Body of pancreas (tissue), 4 donors: ENCODE measurements around the gene ABCA13. TPM values are rescaled to one million over a fixed set of nuclear protein-coding genes. Genes with fewer than 3 reads are reported as not detected.

ENCODE experiments used
- ATAC-seq: fragments of 150-250 bp; one replicate; pipeline ENCODE4 v1.9.1; 2016
- DNase-seq, 4 donors: peaks; one replicate each; pipeline ENCODE4 v3.0.0-alpha.2; 2019
- H3K27ac ChIP-seq, 4 donors: fragments of 200-600 bp; sonication (generic); 1 replicate in 3 of 4; 2 replicates in 1 of 4; pipeline versions ENCODE4 v1.5.1 to v1.6.1; 2016 to 2019; ENCODE audit warnings: mild to moderate bottlenecking in 1 of 4, mixed read lengths in 1 of 4, moderate library complexity in 1 of 4
- H3K27me3 ChIP-seq, 2 donors: fragments of 200-600 bp; sonication (generic); one replicate each; pipeline ENCODE4 v1.6.0; 2016; ENCODE audit warnings: mild to moderate bottlenecking in 1 of 2
- H3K36me3 ChIP-seq, 2 donors: fragments of 200-600 bp; sonication (generic); replicated peaks in 1 of 2; 2 replicates each; pipeline ENCODE4 v1.5.1; 2016; ENCODE audit warnings: low read depth in 2 of 2; ENCODE audit not compliant: insufficient read depth in 1 of 2
- H3K4me1 ChIP-seq: fragments of 200-600 bp; sonication (generic); one replicate; pipeline ENCODE4 v1.6.0; 2016
- H3K4me3 ChIP-seq, 2 donors: fragments of 200-600 bp; sonication (generic); 1 replicate in 1 of 2; 2 replicates in 1 of 2; pipeline ENCODE4 v1.5.1; 2016 to 2019
- H3K9me3 ChIP-seq, 3 donors: fragments of 200-600 bp; sonication (generic); 1 replicate in 2 of 3; 2 replicates in 1 of 3; pipeline ENCODE4 v1.5.1; 2016
- POLR2A ChIP-seq, 3 donors: fragments of 450-650 bp; IDR thresholded peaks; one replicate each; pipeline ENCODE4 v1.6.1; 2016; ENCODE audit warnings: antibody characterized with exemption in 3 of 3, mild to moderate bottlenecking in 2 of 3
- WGBS, 2 donors: methylation state at CpG; one replicate each; pipeline ENCODE4 v1.1.5; 2017; 5-methylcytosine and 5-hydroxymethylcytosine counted together
- intact Hi-C: fragments of 100-400 bp; cut with DNase I; formaldehyde crosslinking; loops from one replicate; pipeline ENCODE4 v1.15.1; 2023
- total RNA-seq, 2 donors: library from RNA; depleted of rRNA; stranded (reverse); fragments of >200 nt; gene quantifications; one replicate each; pipeline ENCODE4 v1.1.0, GENCODE V29; 2016
- TF ChIP-seq, protein P1 (sequence below), 7 experiments: fragments of 450-650 bp in 4 of 7; fragments of 200-600 bp in 3 of 7; sonication (generic) in 3 of 7; IDR thresholded peaks; one replicate each; pipeline ENCODE4 v1.5.1; 2016 to 2019; ENCODE audit warnings: antibody characterized with exemption in 7 of 7

ABCA13 gene
- total RNA-seq, 2 donors from 2014 or later = under 0.01 TPM

- no peaks in the 10 kb centered on the region for H3K36me3 ChIP-seq
- DNase-seq (peak in 2 of 4 donors; percentile 14 to 51), ATAC-seq (no peak)
- H3K4me1 ChIP-seq = no peaks in the 10 kb centered on the region
- H3K4me3 ChIP-seq = no peak overlapping the region
- H3K9me3 ChIP-seq = no peaks in the 10 kb centered on the region
- H3K27me3 ChIP-seq = no peaks in the 10 kb centered on the region
- WGBS, 2 donors = 46 to 63% methylated on average over 6 of the region's 6 CpGs
- H3K27ac ChIP-seq = peak overlapping the region in 1 of 4 donors; percentile 45
- no peak for TF ChIP-seq POLR2A (IDR thresholded peaks at IDR 0.05)
- TF ChIP-seq, protein P1, sequence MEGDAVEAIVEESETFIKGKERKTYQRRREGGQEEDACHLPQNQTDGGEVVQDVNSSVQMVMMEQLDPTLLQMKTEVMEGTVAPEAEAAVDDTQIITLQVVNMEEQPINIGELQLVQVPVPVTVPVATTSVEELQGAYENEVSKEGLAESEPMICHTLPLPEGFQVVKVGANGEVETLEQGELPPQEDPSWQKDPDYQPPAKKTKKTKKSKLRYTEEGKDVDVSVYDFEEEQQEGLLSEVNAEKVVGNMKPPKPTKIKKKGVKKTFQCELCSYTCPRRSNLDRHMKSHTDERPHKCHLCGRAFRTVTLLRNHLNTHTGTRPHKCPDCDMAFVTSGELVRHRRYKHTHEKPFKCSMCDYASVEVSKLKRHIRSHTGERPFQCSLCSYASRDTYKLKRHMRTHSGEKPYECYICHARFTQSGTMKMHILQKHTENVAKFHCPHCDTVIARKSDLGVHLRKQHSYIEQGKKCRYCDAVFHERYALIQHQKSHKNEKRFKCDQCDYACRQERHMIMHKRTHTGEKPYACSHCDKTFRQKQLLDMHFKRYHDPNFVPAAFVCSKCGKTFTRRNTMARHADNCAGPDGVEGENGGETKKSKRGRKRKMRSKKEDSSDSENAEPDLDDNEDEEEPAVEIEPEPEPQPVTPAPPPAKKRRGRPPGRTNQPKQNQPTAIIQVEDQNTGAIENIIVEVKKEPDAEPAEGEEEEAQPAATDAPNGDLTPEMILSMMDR (IDR thresholded peaks at IDR 0.05) = no peak
- intact Hi-C loops = no loop called here
Measured at GRCh38 chr7:48390388-48391327, 219.4 kb downstream of the ABCA13 start.

DNA sequence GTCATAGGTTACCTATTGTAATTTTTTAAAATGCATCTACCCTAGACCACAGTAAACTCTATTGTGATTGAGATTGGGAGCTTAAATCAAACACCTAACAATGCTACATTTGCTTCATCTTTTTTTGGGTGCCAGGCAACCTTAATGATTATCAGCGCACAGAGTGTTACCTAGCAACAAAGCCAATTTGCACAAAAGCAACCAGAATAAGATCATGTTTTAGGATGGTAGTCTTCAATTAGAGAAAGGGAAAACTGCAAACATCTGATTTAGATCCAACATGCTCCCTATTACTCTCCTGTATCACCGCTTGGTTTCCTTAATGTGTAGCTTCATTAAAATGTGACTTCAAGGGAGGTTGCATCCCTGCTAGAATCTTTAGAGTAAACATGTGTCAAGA is 226.9 kb downstream of the ABCA13 start:
- Histone ChIP-seq H3K4me1 (no peaks in the 10 kb centered on the region), H3K27ac (no peak overlapping the region), H3K9me3 (no peaks in the 10 kb centered on the region), H3K36me3 (no peaks in the 10 kb centered on the region), H3K27me3 (no peaks in the 10 kb centered on the region), H3K4me3 (no peak overlapping the region)
- WGBS, 2 donors = 67 to 79% methylated on average over 2 of the region's 2 CpGs
- no peak for TF ChIP-seq POLR2A (IDR thresholded peaks at IDR 0.05)
- TF ChIP-seq, protein P1 (IDR thresholded peaks at IDR 0.05) = no peak
- intact Hi-C loops = no loop called here
- DNase-seq (no peak), ATAC-seq (no peak)

- no peaks in the 10 kb centered on the region for H3K4me1 ChIP-seq
- 36 to 61% methylated on average over 1 of the region's 1 CpG for WGBS, 2 donors
- intact Hi-C loops = no loop called here
- no peak for TF ChIP-seq POLR2A (IDR thresholded peaks at IDR 0.05)
- TF ChIP-seq, protein P1 (IDR thresholded peaks at IDR 0.05) = no peak
- no peaks in the 10 kb centered on the region for H3K9me3 ChIP-seq
- no peaks in the 10 kb centered on the region for H3K36me3 ChIP-seq
- H3K27ac ChIP-seq = no peak overlapping the region
- no peak overlapping the region for H3K4me3 ChIP-seq
- DNase-seq (no peak), ATAC-seq (no peak)
- no peaks in the 10 kb centered on the region for H3K27me3 ChIP-seq
Measured at GRCh38 chr7:48402721-48403120, 231.5 kb downstream of the ABCA13 start.

- DNase-seq (no peak), ATAC-seq (no peak)
- Histone ChIP-seq H3K27ac (no peak overlapping the region), H3K4me3 (no peak overlapping the region), H3K36me3 (no peaks in the 10 kb centered on the region), H3K4me1 (no peaks in the 10 kb centered on the region), H3K27me3 (no peaks in the 10 kb centered on the region), H3K9me3 (no peaks in the 10 kb centered on the region)
- TF ChIP-seq POLR2A (IDR thresholded peaks at IDR 0.05) = no peak
- TF ChIP-seq, protein P1 (IDR thresholded peaks at IDR 0.05) = no peak
- 57 to 65% methylated on average over 4 of the region's 4 CpGs for WGBS, 2 donors
- intact Hi-C loops = no loop called here
Measured at GRCh38 chr7:48408731-48409130, 237.5 kb downstream of the ABCA13 start.
